ENCODE results near the gene SRR. TPM values are rescaled to one million over a fixed set of nuclear protein-coding genes. Genes with fewer than 3 reads are reported as not detected.

Gene SRR, protein sequence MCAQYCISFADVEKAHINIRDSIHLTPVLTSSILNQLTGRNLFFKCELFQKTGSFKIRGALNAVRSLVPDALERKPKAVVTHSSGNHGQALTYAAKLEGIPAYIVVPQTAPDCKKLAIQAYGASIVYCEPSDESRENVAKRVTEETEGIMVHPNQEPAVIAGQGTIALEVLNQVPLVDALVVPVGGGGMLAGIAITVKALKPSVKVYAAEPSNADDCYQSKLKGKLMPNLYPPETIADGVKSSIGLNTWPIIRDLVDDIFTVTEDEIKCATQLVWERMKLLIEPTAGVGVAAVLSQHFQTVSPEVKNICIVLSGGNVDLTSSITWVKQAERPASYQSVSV
- total RNA-seq (2022; extraction: Qiagen RNA extraction; ENCODE audit: low read depth): 6.9 to 12.3 TPM (median 8.7 TPM) in 5 replicates

DNA sequence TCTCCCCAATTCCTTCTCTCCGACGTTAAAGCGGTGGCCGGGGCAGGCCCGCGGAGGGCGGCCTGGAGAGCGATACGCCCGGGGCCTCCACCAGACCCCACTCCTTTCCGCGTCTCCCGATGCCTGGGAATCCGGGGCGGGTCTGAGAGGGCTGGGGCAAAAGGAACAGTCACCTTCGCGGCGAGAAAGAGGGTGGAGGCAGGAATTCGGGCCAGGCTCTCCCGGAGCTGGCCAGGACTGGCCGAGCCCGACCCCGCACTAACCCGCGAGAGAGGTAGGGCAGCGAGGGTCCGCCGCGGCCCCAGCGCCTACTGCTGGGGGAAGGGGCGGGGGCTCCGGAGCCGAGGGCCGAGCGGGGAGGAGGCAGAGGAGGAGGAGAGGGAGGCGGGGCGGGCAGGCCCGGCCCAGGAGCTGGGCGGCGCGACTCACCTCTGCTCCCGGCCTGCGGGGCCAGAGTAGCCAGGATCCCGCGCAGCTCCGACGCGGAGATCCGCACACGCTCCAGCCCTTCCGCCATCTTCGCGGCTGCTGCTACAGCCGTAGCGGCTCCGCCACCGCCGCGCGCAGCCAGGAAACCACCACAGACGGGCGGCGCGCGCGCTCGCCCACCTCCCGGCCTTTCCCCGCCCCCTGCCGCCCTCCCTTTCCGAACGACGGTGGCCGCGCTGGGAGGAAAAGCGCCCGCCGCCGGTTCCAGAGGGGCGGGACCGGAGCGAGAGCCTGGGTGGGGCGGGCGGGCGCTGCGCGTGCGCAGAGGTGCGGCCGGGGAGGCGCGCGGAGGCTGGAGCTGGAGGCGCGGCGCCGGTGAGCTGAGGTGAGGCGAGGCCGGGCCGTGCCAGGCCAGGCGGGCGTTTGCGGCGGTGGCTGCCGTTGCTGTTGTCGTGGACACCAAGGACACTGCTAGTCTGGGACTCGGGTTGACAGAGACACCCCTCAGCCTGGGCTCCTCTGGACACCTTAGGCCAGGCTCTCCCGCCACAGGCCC lies at the start of gene SRR, which contains the start of gene SMG6:
TSS of gene SRR (plus strand) at position 747 of the 985 bp plus-strand sequence. CDS start 11,611 bp downstream, outside the sequence.
TSS of gene SMG6 (minus strand) at position 582 of the 985 bp plus-strand sequence. CDS start at position 517, 65 bp downstream.

DNA sequence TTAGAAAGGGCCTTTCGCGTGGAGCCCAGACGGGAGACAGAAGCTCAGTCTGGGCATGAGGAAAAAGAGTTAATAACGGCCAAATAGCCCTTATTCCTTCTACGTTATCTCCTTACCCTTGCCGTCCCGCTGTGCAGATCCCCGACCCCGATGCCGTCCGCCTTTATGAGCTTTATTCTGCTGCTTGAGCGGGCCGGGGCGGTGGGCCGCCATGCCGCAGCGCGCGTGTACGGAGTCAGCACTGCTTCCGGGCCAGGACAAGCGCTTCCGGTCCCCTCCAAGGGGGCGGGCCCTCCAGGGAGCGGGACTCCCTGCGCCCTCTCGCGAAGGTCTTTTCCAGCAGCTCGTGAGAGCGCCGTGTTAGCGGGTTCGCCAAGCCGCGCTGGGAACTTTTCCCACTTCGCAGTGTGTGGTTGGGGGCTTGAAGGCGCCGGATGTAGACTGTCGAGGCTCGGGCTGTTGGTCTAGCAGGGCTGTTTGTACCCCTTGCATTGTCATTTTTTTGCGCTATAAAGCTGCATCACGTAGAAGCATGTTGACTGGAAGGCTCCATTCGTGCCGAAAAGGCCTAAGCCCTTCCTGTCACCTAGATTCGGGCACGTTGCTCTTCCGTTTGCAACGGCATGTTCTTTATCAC lies 32.6 kb downstream of the SRR start, which contains the start of gene TSR1:
TSS of gene TSR1 (minus strand) at position 243 of the 637 bp plus-strand sequence. CDS start at position 213, 30 bp downstream.

DNA sequence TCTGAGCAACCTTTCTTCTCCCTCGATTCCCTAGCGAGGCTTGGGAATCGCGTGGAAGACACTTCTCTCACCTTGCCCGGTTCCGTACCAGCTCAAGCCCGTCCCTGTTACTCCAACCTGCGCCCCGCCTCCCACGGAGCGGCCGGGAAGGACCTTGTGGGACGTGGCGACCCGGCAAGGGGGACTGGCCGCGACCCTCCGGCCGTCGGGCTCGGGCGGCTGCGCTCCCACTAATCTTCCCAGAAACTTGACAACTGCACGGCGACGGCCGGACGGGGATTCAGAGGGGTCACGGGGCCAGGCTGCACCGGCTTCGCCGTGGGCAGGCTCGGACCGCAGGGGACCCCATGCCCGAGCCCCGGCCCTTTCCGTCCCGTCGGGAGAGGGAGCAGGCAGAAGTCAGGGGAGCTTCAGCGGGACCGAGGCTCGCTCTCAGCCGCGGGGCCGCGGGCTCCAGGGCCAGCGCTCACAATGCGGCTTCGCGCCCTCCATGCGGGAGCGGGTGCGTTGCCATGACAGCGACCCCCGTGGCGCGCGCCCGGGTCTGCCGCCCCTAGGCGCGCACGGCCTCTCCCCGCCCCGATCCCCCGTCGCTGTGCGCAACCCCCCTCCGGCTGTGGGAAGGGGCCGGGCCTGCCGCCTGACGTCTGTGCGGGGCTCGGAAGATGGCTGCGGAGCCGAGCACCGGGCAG lies 33.2 kb downstream of the SRR start, which contains the start of gene SGSM2:
TSS of gene SGSM2 (plus strand) at position 650 of the 692 bp plus-strand sequence. CDS start 188 bp downstream, outside the sequence.

Other genes with a start within 250 kb of the SRR start
- 0.96 to 1.8 TPM (median 1.6 TPM) in 5 replicates for gene HIC1, start 248.8 kb upstream of the SRR start, total RNA-seq (2022; extraction: Qiagen RNA extraction; ENCODE audit: low read depth)
- 19.3 to 32.0 TPM (median 28.3 TPM) in 5 replicates for gene SMG6, start 165 bp upstream of the SRR start, total RNA-seq (2022; extraction: Qiagen RNA extraction; ENCODE audit: low read depth)
- gene TSR1, start 32.5 kb downstream of the SRR start, total RNA-seq (2022; extraction: Qiagen RNA extraction; ENCODE audit: low read depth): 60.5 to 77.3 TPM (median 63.5 TPM) in 5 replicates
- 31.2 to 43.4 TPM (median 36.6 TPM) in 5 replicates for gene SGSM2, start 33.6 kb downstream of the SRR start, total RNA-seq (2022; extraction: Qiagen RNA extraction; ENCODE audit: low read depth)
- 14.0 to 24.0 TPM (median 18.9 TPM) in 5 replicates for gene MNT, start 97.1 kb downstream of the SRR start, total RNA-seq (2022; extraction: Qiagen RNA extraction; ENCODE audit: low read depth)
- gene METTL16, start 207.9 kb downstream of the SRR start, total RNA-seq (2022; extraction: Qiagen RNA extraction; ENCODE audit: low read depth): 29.3 to 39.5 TPM (median 33.0 TPM) in 5 replicates

Data from A549 treated with RU486 at 1 μM for 4 hours (cell line).